GM23338 (cell line): ENCODE measurements around the gene CACNG1. TPM values are rescaled to one million over a fixed set of nuclear protein-coding genes. Genes with fewer than 3 reads are reported as not detected.

ENCODE experiments used
- ATAC-seq: fragments of 200-7000 bp; cut with Tn5 transposase; 3 replicates; pipeline ENCODE4 v1.9.1; 2020
- DNase-seq: peaks from one replicate; pipeline ENCODE4 v3.0.0-alpha.2; 2015; ENCODE audit warnings: low spot score
- H2AFZ ChIP-seq: fragments of 200-600 bp; sonication (generic); 2 replicates; pipeline ENCODE4 v1.8.0; 2016; ENCODE audit warnings: antibody characterized with exemption, mild to moderate bottlenecking, moderate library complexity
- H3F3A ChIP-seq: fragments of 200-600 bp; sonication (generic); replicated peaks from 2 replicates; pipeline ENCODE4 v1.8.0; 2017; ENCODE audit warnings: antibody characterized with exemption, mixed run types, low read depth
- H3K27ac ChIP-seq: fragments of 200-600 bp; sonication (generic); 2 replicates; pipeline ENCODE4 v1.6.1; 2016; ENCODE audit warnings: low read depth
- H3K27me3 ChIP-seq: fragments of 200-600 bp; sonication (generic); 2 replicates; pipeline ENCODE4 v1.8.0; 2016; ENCODE audit warnings: mild to moderate bottlenecking, mixed run types, moderate library complexity; ENCODE audit not compliant: insufficient read depth
- H3K36me3 ChIP-seq: fragments of 200-600 bp; sonication (generic); 2 replicates; pipeline ENCODE4 v1.8.0; 2016; ENCODE audit warnings: mild to moderate bottlenecking; ENCODE audit not compliant: insufficient read depth
- H3K4me1 ChIP-seq: fragments of 200-600 bp; sonication (generic); 2 replicates; pipeline ENCODE4 v1.8.0; 2016; ENCODE audit warnings: mild to moderate bottlenecking, moderate library complexity; ENCODE audit not compliant: insufficient read depth
- H3K4me2 ChIP-seq: fragments of 200-600 bp; sonication (generic); 2 replicates; pipeline ENCODE4 v1.7.1; 2017; ENCODE audit warnings: mixed run types
- H3K4me3 ChIP-seq: fragments of 200-600 bp; sonication (generic); 2 replicates; pipeline ENCODE4 v1.6.1; 2016; ENCODE audit warnings: mixed run types
- H3K79me2 ChIP-seq: fragments of 200-600 bp; sonication (generic); replicated peaks from 2 replicates; pipeline ENCODE4 v1.8.0; 2017; ENCODE audit warnings: mild to moderate bottlenecking; ENCODE audit not compliant: insufficient read depth
- H3K9me2 ChIP-seq: fragments of 200-600 bp; sonication (generic); 2 replicates; pipeline ENCODE4 v1.8.0; 2017; ENCODE audit not compliant: insufficient read depth
- H4K20me1 ChIP-seq: fragments of 200-600 bp; sonication (generic); replicated peaks from 2 replicates; pipeline ENCODE4 v1.8.0; 2017; ENCODE audit warnings: mild to moderate bottlenecking; ENCODE audit not compliant: insufficient read depth
- H3K27ac Mint-ChIP-seq: 2 replicates; pipeline ENCODE4 v1.8.0; 2020; ENCODE audit warnings: inconsistent platforms, mild to moderate bottlenecking, moderate library complexity, mixed read lengths
- H3K27me3 Mint-ChIP-seq: 3 replicates; pipeline ENCODE4 v1.8.0; 2022; ENCODE audit warnings: low read depth, mild to moderate bottlenecking, moderate library complexity, mixed read lengths, inconsistent platforms; ENCODE audit not compliant: insufficient read depth, poor library complexity
- H3K36me3 Mint-ChIP-seq: 3 replicates; pipeline ENCODE4 v1.8.0; 2021; ENCODE audit warnings: low read depth, mild to moderate bottlenecking, inconsistent platforms, moderate library complexity, mixed read lengths
- H3K4me1 Mint-ChIP-seq: 3 replicates; pipeline ENCODE4 v1.8.0; 2020; ENCODE audit warnings: mild to moderate bottlenecking, inconsistent platforms, mixed read lengths
- H3K4me3 Mint-ChIP-seq: 3 replicates; pipeline ENCODE4 v1.8.0; 2021; ENCODE audit warnings: moderate library complexity, mild to moderate bottlenecking, inconsistent platforms, mixed read lengths
- H3K9me3 Mint-ChIP-seq: 3 replicates; pipeline ENCODE4 v1.8.0; 2020; ENCODE audit warnings: moderate library complexity, mild to moderate bottlenecking, inconsistent platforms, mixed read lengths
- CREB1 ChIP-seq: fragments of 250-450 bp; sonication (Bioruptor Pico); IDR thresholded peaks from 2 replicates; pipeline ENCODE4 v1.5.0; 2020; ENCODE audit warnings: low read depth, mild to moderate bottlenecking, moderate library complexity
- CTCF ChIP-seq, 2 experiments: fragments of 200-600 bp in 1 of 2; sonication (generic) in 1 of 2; conservative IDR thresholded peaks; 2 replicates each; pipeline versions ENCODE4 v1.5.1 to v1.6.1; 2016 to 2017; ENCODE audit warnings: antibody characterized with exemption in 2 of 2, low read depth in 2 of 2, mild to moderate bottlenecking in 2 of 2, moderate library complexity in 1 of 2
- ETS1 ChIP-seq: IDR thresholded peaks from 2 replicates; pipeline ENCODE4 v1.6.1; 2016; ENCODE audit warnings: antibody characterized with exemption
- EZH2 ChIP-seq: fragments of 200-600 bp; sonication (generic); IDR thresholded peaks from one replicate; pipeline ENCODE4 v1.8.0; 2017; ENCODE audit warnings: antibody characterized with exemption, mild to moderate bottlenecking, low read depth; ENCODE audit not compliant: unreplicated experiment
- EZH2phosphoT487 ChIP-seq: fragments of 200-600 bp; sonication (generic); IDR thresholded peaks from one replicate; pipeline ENCODE4 v1.8.1; 2018; ENCODE audit warnings: antibody characterized with exemption; ENCODE audit not compliant: unreplicated experiment
- JUNB ChIP-seq: IDR thresholded peaks from one replicate; pipeline ENCODE4 v1.6.1; 2016; ENCODE audit warnings: antibody characterized with exemption; ENCODE audit not compliant: unreplicated experiment
- NANOG ChIP-seq: IDR thresholded peaks from 2 replicates; pipeline ENCODE4 v1.6.1; 2016; ENCODE audit warnings: antibody characterized with exemption, borderline replicate concordance
- POLR2AphosphoS5 ChIP-seq: IDR thresholded peaks from 2 replicates; pipeline ENCODE4 v1.6.1; 2016; ENCODE audit warnings: antibody characterized with exemption, low read depth
- REST ChIP-seq: IDR thresholded peaks from one replicate; pipeline ENCODE4 v1.6.1; 2018; ENCODE audit warnings: antibody characterized with exemption; ENCODE audit not compliant: unreplicated experiment
- STAT1 ChIP-seq: IDR thresholded peaks from one replicate; pipeline ENCODE4 v1.6.1; 2016; ENCODE audit warnings: antibody characterized with exemption; ENCODE audit not compliant: unreplicated experiment
- ZNF114 ChIP-seq: fragments of 250-450 bp; sonication (Bioruptor Pico); IDR thresholded peaks from 2 replicates; pipeline ENCODE4 v1.5.0; 2020; ENCODE audit warnings: mild to moderate bottlenecking, moderate library complexity
- ZNF331 ChIP-seq: fragments of 250-450 bp; sonication (Bioruptor Pico); IDR thresholded peaks from 2 replicates; pipeline ENCODE4 v1.5.0; 2020; ENCODE audit warnings: low read depth, mild to moderate bottlenecking, moderate library complexity
- ZNF462 ChIP-seq: fragments of 250-450 bp; sonication (Bioruptor Pico); IDR thresholded peaks from 2 replicates; pipeline ENCODE4 v1.5.0; 2020; ENCODE audit warnings: mild to moderate bottlenecking, moderate library complexity
- polyA plus RNA-seq: library from polyadenylated mRNA; unstranded; fragments of >200 nt; fragmentation: Nextera tagmentation; extraction: Ambion mirVana; gene quantifications from 2 replicates; pipeline ENCODE4 v1.2.1, GENCODE V29; 2016
- total RNA-seq: library from RNA; depleted of rRNA; stranded (reverse); fragments of >200 nt; shearing (Covaris generic); gene quantifications from 2 replicates; pipeline ENCODE4 v1.2.3, GENCODE V29; 2014

CACNG1 gene
- total and polyA plus RNA-seq, 2 experiments from 2014 or later, result not detected

- no peaks in the 10 kb centered on the region for H3K36me3 Mint-ChIP-seq
- Histone ChIP-seq H3K27me3 (no peaks in the 10 kb centered on the region), H3K4me2 (no peak overlapping the region), H3K36me3 (no peaks in the 10 kb centered on the region), H3K27ac (no peak overlapping the region), H3K4me3 (no peak overlapping the region), H3F3A (no peaks in the 10 kb centered on the region), H3K79me2 (no peaks in the 10 kb centered on the region), H2AFZ (no peak overlapping the region), H3K4me1 (no peaks in the 10 kb centered on the region), H3K9me2 (no peaks in the 10 kb centered on the region), H4K20me1 (no peaks in the 10 kb centered on the region)
- no peak for ATAC-seq
- TF ChIP-seq JUNB (no peak), EZH2phosphoT487 (no peak), STAT1 (no peak), CREB1 (CRISPR knock-in tag) (no peak), ZNF462 (no peak), EZH2 (no peak), NANOG (no peak), ZNF114 (no peak), CTCF (conservative IDR thresholded peaks at IDR 0.05; ENCODE audit: low read depth in 2 of 2) (no peak), POLR2AphosphoS5 (no peak), ZNF331 (CRISPR knock-in tag) (no peak), ETS1 (no peak), REST (no peak)
- H3K27ac Mint-ChIP-seq, result no peak overlapping the region
- DNase-seq, result no peak
- H3K4me3 Mint-ChIP-seq, result no peak overlapping the region
- H3K4me1 Mint-ChIP-seq, result peaks cover 9% of the 10 kb centered on the region
- no peaks in the 10 kb centered on the region for H3K9me3 Mint-ChIP-seq
- peaks cover 7% of the 10 kb centered on the region for H3K27me3 Mint-ChIP-seq
Observed at GRCh38 chr17:67022451-67022810, 21.9 kb upstream of the CACNG1 start.
